Measurements from ENCODE around the gene POPDC2.

The POPDC2 gene

GRCh38 chr3:119669906-119670570 is 9.6 kb upstream of the POPDC2 start:
- no peak for DNase-seq

GRCh38 chr3:119665954-119666559 is 5.7 kb upstream of the POPDC2 start:
- no peak for DNase-seq

GRCh38 chr3:119664850-119665379 is 4.5 kb upstream of the POPDC2 start:
- no peak for DNase-seq

GRCh38 chr3:119664370-119664769 is 4.0 kb upstream of the POPDC2 start:
- DNase-seq = no peak

GRCh38 chr3:119663885-119664284 is 3.5 kb upstream of the POPDC2 start:
- no peak for DNase-seq

- DNase-seq = no peak
Measured at GRCh38 chr3:119662604-119663373, 2.4 kb upstream of the POPDC2 start.

- no peak for DNase-seq
Measured at GRCh38 chr3:119659606-119660291, 640 bp downstream of the POPDC2 start.

- no peak for DNase-seq
Measured at GRCh38 chr3:119658994-119659393, 1.4 kb downstream of the POPDC2 start.

- no peak for DNase-seq
Measured at GRCh38 chr3:119657887-119658702, 2.3 kb downstream of the POPDC2 start.

- no peak for DNase-seq
Measured at GRCh38 chr3:119653876-119654275, 6.5 kb downstream of the POPDC2 start.

GRCh38 chr3:119652306-119653033 is 7.9 kb downstream of the POPDC2 start:
- no peak for DNase-seq

- DNase-seq = no peak
Measured at GRCh38 chr3:119649761-119650160, 10.6 kb downstream of the POPDC2 start.

- no peak for DNase-seq
Measured at GRCh38 chr3:119647843-119648575, 12.4 kb downstream of the POPDC2 start.

- no peak for DNase-seq
Measured at GRCh38 chr3:119647171-119647570, 13.2 kb downstream of the POPDC2 start.

- DNase-seq = no peak
Measured at GRCh38 chr3:119645813-119646212, 14.6 kb downstream of the POPDC2 start.

GRCh38 chr3:119644481-119644880 is 15.9 kb downstream of the POPDC2 start:
- DNase-seq = no peak

GRCh38 chr3:119643528-119643927 is 16.9 kb downstream of the POPDC2 start:
- no peak for DNase-seq

- DNase-seq = no peak
Measured at GRCh38 chr3:119642746-119643473, 17.5 kb downstream of the POPDC2 start.

- DNase-seq = no peak
Measured at GRCh38 chr3:119641416-119641815, 19.0 kb downstream of the POPDC2 start.
